ENCODE data around the gene RAVER1.

RAVER1 gene

DNA sequence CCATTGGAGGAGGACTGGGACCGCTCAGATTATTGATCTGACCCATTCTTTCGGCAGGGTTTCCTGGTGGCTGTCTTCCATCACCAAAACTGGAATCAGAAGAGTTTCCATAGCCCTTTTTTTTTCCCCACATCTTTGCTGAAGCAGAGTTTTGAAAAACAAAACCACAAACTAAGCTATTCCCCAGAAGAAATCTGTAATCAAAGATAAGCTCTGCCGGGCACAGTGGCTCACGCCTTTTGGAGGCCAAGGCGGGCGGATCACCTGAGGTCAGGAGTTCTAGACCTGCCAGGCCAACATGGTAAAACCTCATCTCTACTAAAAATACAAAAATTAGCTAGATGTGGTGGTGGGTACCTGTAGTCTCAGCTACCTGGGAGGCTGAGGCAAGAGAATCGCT is 66.6 kb downstream of the RAVER1 start:
- DNase-seq, result no peak

Data from stimulated activated CD4-positive, alpha-beta T cell treated with anti-CD3 and anti-CD28 coated beads, Interleukin-4, amount 100 ng/mL, for 1 hour (primary cell).